UCSD-AML1 (cell line): ENCODE measurements around the gene MED12L.

ENCODE experiments used
- DNase-seq: peaks from one replicate; lab custom pipeline; 2025; ENCODE audit not compliant: unreplicated experiment; lab: John Stamatoyannopoulos, UW

MED12L gene

DNA sequence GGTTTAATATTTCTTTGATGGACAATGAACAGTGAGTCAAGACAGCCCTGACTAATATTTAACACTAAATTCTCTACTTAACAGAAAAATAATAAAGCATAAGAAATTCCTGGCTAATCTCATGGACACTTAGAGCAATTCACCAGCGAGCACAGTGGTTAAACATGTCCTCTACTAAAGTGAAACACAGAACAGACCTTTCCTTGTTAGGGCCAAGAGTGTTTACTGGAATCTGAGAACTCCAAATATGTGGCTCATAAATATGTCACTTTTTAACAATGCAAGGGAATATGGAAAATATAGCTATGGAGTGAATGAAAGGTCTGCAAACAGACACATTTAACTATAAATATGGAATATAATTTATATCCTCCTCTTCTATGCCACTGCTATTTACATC, 394.0 kb downstream of the MED12L start:
- no peak for DNase-seq

DNA sequence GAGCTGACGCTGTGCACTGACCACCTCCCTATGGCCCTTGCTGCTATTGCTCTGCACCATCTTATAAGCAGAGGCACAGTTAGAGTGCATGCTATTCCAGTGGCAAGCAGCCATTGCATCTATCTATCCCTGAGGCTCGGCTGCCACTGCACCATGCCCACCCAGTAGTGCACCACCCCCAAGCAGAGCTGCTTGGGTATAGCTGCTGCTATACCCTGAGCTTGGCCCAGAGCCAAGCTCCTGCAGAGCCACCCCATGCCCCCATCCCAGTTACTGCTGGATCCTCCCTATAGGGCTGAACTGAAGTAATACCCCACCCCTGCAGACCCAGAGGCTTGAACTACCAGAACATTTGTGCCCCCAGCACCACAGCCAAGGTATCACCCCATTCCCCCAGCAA, 395.0 kb downstream of the MED12L start:
- DNase-seq = no peak

DNA sequence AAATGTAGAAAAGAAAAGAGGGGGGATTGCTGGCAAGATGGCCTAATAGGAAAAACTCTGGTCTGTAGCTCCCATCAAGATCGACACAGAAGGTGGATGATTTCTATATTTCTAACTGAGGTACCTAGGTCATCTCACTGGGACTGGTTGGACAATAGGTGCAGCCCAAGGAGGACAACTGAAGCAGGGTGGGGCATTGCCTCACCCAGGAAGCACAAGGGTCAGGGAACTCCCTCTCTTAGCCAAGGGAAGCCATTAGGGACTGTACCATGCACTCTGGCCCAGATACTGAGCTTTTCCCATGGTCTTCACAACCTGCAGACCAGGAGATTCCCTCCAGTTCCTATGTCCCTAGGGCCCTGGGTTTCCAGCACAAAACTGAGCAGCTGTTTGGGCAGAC, 398.0 kb downstream of the MED12L start:
- DNase-seq = no peak

DNA sequence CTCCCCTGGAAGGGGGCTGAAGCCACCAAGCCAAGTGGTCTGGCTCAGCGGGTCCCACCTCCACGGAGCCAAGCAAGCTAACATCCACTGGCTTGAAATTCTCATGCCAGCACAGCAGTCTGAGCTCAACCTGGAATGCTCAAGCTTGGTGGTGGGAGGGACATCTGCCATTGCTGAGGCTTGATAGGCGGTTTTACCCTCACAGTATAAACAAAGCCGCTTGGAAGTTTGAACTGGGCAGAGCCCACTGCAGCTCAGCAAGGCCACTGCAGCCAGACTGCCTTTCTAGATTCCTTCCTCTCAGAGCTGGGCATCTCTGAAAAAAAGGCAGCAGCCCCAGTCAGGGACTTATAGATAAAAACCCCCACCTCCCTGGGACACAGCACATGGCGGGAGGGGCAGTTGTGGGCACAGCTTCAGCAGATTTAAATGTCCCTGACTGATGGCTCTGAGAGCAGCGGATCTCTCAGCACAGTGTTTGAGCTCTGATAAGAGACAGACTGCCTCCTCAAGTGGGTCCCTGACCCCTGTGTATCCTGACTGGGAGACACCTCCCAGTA, 398.6 kb downstream of the MED12L start:
- DNase-seq = no peak
